Endodermal cell (in vitro differentiated cells): Measurements from ENCODE around the gene SF3B5. TPM values are rescaled to one million over a fixed set of nuclear protein-coding genes. Genes with fewer than 3 reads are reported as not detected.

Experiments used
- DNase-seq: peaks from one replicate; pipeline ENCODE4 v3.0.0-alpha.2; 2017
- H3K27ac ChIP-seq: 2 replicates; pipeline ENCODE4 v1.5.1; 2013; ENCODE audit warnings: mild to moderate bottlenecking, low read depth, low read length, moderate library complexity
- H3K27me3 ChIP-seq: 2 replicates; pipeline ENCODE4 v1.6.1; 2013; ENCODE audit warnings: mild to moderate bottlenecking, low read length, moderate library complexity; ENCODE audit not compliant: insufficient read depth, control insufficient read depth, poor library complexity, severe bottlenecking
- H3K36me3 ChIP-seq: 2 replicates; pipeline ENCODE4 v1.7.0; 2013; ENCODE audit warnings: mild to moderate bottlenecking, low read length, moderate library complexity; ENCODE audit not compliant: control insufficient read depth, insufficient read depth
- H3K4me1 ChIP-seq: one replicate; pipeline ENCODE4 v1.7.0; 2013; ENCODE audit warnings: low read length; ENCODE audit not compliant: control insufficient read depth, insufficient read depth
- H3K4me3 ChIP-seq: 2 replicates; pipeline ENCODE4 v1.5.1; 2013; ENCODE audit warnings: mild to moderate bottlenecking, low read length, moderate library complexity
- H3K9ac ChIP-seq: 2 replicates; pipeline ENCODE4 v1.6.1; 2013; ENCODE audit warnings: mild to moderate bottlenecking, low read length, moderate library complexity; ENCODE audit not compliant: poor library complexity, severe bottlenecking; ENCODE audit errors: extremely low read depth
- H3K9me3 ChIP-seq: 2 replicates; pipeline ENCODE4 v1.6.1; 2013; ENCODE audit warnings: mild to moderate bottlenecking, low read length, moderate library complexity; ENCODE audit not compliant: control insufficient read depth
- H3K27ac Mint-ChIP-seq: 2 replicates; pipeline ENCODE4 v1.8.0; 2020; ENCODE audit warnings: mixed read lengths
- H3K27me3 Mint-ChIP-seq: 2 replicates; pipeline ENCODE4 v1.8.0; 2021; ENCODE audit warnings: mild to moderate bottlenecking, mixed read lengths; ENCODE audit not compliant: insufficient read depth
- H3K36me3 Mint-ChIP-seq: 2 replicates; pipeline ENCODE4 v1.8.0; 2020; ENCODE audit warnings: low read depth, mixed read lengths
- H3K4me1 Mint-ChIP-seq: 2 replicates; pipeline ENCODE4 v1.8.0; 2020; ENCODE audit warnings: mixed read lengths
- H3K4me3 Mint-ChIP-seq: 2 replicates; pipeline ENCODE4 v1.8.0; 2020; ENCODE audit warnings: mild to moderate bottlenecking, moderate library complexity, mixed read lengths
- H3K9me3 Mint-ChIP-seq: 2 replicates; pipeline ENCODE4 v1.8.0; 2020; ENCODE audit warnings: mild to moderate bottlenecking, mixed read lengths
- CTCF ChIP-seq: fragments of 200-600 bp; sonication (generic); conservative IDR thresholded peaks from 2 replicates; pipeline ENCODE4 v1.5.0; 2021; ENCODE audit warnings: antibody characterized with exemption, mild to moderate bottlenecking
- WGBS, 2 experiments: methylation state at CpG; one replicate each; pipeline versions ENCODE4 v1.1.5 to v1.1.7; 2013; ENCODE audit warnings: missing lambda C conversion rate in 2 of 2, mixed read lengths in 1 of 2; ENCODE audit not compliant: insufficient coverage in 1 of 2, insufficient read length in 1 of 2; 5-methylcytosine and 5-hydroxymethylcytosine counted together
- total RNA-seq, 2 donors: library from RNA; stranded (reverse); fragmentation: NEBNext Ultra II Directional in 1 of 2; extraction: Animal tissue kit (Norgen Biotek cat#: 25700) in 1 of 2; gene quantifications; 2 replicates in 1 of 2; 3 replicates in 1 of 2; pipeline ENCODE4 v1.2.1, GENCODE V29; 2021

Gene SF3B5
- total RNA-seq, 2 donors from 2014 or later: 124 to 138 TPM

- Mint-ChIP-seq H3K4me3 (no peak overlapping the region), H3K36me3 (no peaks in the 10 kb centered on the region), H3K27me3 (no peaks in the 10 kb centered on the region), H3K9me3 (no peaks in the 10 kb centered on the region), H3K27ac (no peak overlapping the region), H3K4me1 (no peaks in the 10 kb centered on the region)
- no peak for DNase-seq
- Histone ChIP-seq H3K4me3 (no peak overlapping the region), H3K4me1 (no peaks in the 10 kb centered on the region), H3K9me3 (no peaks in the 10 kb centered on the region), H3K9ac (no peak overlapping the region), H3K27me3 (no peaks in the 10 kb centered on the region), H3K27ac (no peak overlapping the region), H3K36me3 (no peaks in the 10 kb centered on the region)
- WGBS, 2 experiments: 88% methylated on average over 1 of the region's 3 CpGs; no CpG with 5 or more reads in 1 of the 2 experiments
- no peak for TF ChIP-seq CTCF
Measured at GRCh38 chr6:144115219-144115618, 19.8 kb upstream of the SF3B5 start.

DNA sequence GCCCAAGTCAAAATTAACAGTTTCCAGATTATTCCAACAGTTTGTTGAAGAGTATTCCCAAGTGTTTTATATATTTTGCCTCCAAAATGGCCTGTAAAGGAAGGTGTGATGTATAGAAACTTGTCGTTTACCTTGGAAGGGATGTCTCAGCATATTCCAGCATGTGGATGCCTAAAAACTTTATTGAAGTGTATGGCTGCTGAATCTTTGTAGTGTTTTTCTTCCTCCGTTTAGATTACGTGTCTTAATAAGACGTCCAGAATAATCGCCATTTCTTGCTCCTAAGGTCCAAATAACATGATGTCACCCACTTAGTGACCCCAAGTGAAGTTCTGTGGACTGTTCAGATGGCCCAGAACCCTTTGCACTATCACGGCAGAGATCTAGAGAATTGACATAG, 18.0 kb upstream of the SF3B5 start:
- Histone ChIP-seq H3K27me3 (no peaks in the 10 kb centered on the region), H3K36me3 (no peaks in the 10 kb centered on the region), H3K9ac (no peak overlapping the region), H3K9me3 (no peaks in the 10 kb centered on the region), H3K4me1 (no peaks in the 10 kb centered on the region), H3K27ac (no peak overlapping the region), H3K4me3 (no peak overlapping the region)
- no peak for DNase-seq
- H3K27me3 Mint-ChIP-seq: peaks cover 2% of the 10 kb centered on the region
- no peak overlapping the region for H3K4me3 Mint-ChIP-seq
- no peak overlapping the region for H3K27ac Mint-ChIP-seq
- 86 to 91% methylated on average over 2 to 6 of the region's 6 CpGs for WGBS, 2 experiments
- H3K36me3 Mint-ChIP-seq: no peaks in the 10 kb centered on the region
- H3K9me3 Mint-ChIP-seq: no peaks in the 10 kb centered on the region
- no peak for TF ChIP-seq CTCF
- no peaks in the 10 kb centered on the region for H3K4me1 Mint-ChIP-seq

DNA sequence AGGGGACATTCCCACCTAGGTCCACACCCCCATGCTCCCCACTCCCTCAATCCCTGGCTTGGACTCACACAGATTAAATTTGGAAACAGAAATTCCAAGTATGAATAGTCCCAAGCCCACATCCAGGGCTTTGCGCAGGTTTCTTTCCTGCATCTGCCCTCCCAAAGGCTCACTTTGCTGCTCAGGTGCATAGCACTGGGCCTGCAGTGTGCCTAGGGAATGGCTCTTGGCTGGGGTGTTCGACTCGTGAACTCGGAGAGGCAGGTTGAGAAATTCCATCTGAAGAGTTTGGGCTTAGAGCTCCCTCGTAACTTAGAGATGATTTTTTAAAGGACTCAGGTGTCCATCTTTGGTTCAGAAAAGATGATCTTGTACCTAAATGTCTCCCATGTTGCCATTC, 14.8 kb upstream of the SF3B5 start:
- no peak for TF ChIP-seq CTCF
- DNase-seq: no peak
- Histone ChIP-seq H3K36me3 (no peaks in the 10 kb centered on the region), H3K27me3 (no peaks in the 10 kb centered on the region), H3K9me3 (no peaks in the 10 kb centered on the region), H3K9ac (no peak overlapping the region), H3K4me3 (no peak overlapping the region), H3K4me1 (no peaks in the 10 kb centered on the region), H3K27ac (no peak overlapping the region)
- Mint-ChIP-seq H3K36me3 (no peaks in the 10 kb centered on the region), H3K9me3 (no peaks in the 10 kb centered on the region), H3K27ac (no peak overlapping the region), H3K4me1 (no peaks in the 10 kb centered on the region), H3K4me3 (no peak overlapping the region), H3K27me3 (peaks cover 2% of the 10 kb centered on the region)
- WGBS, 2 experiments: 94 to 96% methylated on average over 5 of the region's 5 CpGs
